B cell (primary cell): Measurements from ENCODE around the gene MOB3B.

Experiments
- CTCF ChIP-seq: fragments of 200-600 bp; IDR thresholded peaks from one replicate; pipeline ENCODE4 v1.8.0; 2022; ENCODE audit warnings: antibody characterized with exemption, mild to moderate bottlenecking
- EZH2 ChIP-seq: IDR thresholded peaks from 2 replicates; pipeline ENCODE4 v1.6.1; 2012; ENCODE audit warnings: borderline replicate concordance, low read depth, mild to moderate bottlenecking, moderate library complexity, low read length; ENCODE audit not compliant: insufficient read depth, poor library complexity, severe bottlenecking

GRCh38 chr9:27338527-27338903 is 191.1 kb downstream of the MOB3B start:
- TF ChIP-seq CTCF (no peak), EZH2 (no peak)
